Measurements from ENCODE around the gene LRCH1.

LRCH1 gene

DNA sequence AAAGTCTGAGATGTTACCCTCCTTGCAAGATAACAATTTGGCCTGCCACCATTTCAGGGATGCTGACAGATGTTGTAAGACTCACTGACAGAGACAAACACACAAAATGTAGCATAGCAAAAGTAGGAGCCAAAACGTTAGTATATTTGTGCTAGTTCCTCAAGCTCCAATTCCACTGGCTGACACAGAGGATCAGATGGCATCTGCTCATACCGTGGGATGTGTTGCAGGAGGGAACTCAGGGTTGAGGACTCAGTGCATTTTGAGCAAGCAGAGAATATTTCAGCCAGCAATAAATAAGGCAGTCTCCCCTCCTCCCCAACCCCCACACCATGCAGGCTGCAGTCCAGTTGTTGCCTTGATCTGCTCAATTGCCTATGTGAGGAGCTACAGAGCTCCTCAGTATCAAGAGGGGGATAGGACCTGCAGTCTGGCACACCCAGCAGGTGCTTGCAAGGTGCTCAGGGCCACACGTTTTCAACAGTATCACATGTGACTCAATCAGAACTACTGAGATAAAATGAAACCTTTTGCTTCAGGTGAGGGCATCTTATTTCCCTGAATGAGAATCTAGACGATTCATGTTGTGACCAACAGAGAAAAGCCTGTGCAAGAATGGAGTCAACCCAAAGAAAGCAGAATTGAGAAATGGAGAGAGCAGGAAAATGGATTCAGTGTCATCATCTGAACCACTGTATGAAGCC lies 23.6 kb upstream of the LRCH1 start:
- DNase-seq (ENCODE audit: low read depth in 1 of 2, low spot score in 1 of 2): no peak
- no peaks in the 10 kb centered on the region for H3K27me3 ChIP-seq (ENCODE audit: insufficient read depth, poor library complexity, severe bottlenecking)

DNA sequence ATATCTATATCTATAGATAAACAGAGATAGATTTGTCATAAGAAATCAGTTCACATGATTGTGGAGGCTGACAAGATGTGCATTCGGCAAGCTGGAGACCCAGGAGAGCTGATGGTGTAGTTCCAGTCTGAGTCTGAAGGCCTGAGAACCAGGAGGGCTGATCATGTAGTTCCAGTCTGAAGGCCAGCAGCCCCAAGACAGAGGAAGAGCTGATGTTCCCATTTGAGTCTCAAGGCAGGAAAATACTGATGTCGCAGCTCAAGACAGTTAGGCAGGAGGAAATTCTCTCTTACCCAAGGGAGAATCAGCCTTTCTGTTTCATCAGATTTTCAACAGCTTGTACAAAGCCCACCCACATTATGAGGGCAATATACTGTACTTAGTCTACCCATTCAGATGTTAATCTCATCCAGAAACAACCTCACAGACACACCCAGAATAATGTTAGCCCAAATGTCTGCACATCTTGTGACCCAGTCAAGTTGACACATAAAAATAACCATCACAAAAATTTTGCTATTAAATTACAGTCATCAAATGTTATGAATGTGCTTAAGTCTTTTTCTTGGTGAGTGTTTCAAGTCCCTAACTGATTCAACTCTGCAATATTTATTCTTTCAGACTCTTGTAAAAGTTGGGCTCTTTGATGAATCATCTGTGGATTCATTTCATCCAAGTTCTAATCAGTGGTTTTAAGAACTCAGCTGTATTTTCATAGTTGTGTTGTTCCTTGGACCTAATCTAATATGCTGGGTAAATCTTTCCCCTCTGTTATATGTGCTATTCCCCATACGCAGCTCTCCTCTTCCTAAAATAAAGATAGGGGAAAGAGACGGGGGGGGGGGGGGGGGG lies 22.7 kb upstream of the LRCH1 start:
- no peaks in the 10 kb centered on the region for H3K27me3 ChIP-seq (ENCODE audit: insufficient read depth, poor library complexity, severe bottlenecking)
- H3K27ac ChIP-seq (replicated peaks): no peak overlapping the region
- TF ChIP-seq POLR2AphosphoS5 (IDR thresholded peaks at IDR 0.05; ENCODE audit: low read depth): no peak
- TF ChIP-seq GABPA (IDR thresholded peaks at IDR 0.05; ENCODE audit: low read depth): no peak
- TF ChIP-seq, protein P1, sequence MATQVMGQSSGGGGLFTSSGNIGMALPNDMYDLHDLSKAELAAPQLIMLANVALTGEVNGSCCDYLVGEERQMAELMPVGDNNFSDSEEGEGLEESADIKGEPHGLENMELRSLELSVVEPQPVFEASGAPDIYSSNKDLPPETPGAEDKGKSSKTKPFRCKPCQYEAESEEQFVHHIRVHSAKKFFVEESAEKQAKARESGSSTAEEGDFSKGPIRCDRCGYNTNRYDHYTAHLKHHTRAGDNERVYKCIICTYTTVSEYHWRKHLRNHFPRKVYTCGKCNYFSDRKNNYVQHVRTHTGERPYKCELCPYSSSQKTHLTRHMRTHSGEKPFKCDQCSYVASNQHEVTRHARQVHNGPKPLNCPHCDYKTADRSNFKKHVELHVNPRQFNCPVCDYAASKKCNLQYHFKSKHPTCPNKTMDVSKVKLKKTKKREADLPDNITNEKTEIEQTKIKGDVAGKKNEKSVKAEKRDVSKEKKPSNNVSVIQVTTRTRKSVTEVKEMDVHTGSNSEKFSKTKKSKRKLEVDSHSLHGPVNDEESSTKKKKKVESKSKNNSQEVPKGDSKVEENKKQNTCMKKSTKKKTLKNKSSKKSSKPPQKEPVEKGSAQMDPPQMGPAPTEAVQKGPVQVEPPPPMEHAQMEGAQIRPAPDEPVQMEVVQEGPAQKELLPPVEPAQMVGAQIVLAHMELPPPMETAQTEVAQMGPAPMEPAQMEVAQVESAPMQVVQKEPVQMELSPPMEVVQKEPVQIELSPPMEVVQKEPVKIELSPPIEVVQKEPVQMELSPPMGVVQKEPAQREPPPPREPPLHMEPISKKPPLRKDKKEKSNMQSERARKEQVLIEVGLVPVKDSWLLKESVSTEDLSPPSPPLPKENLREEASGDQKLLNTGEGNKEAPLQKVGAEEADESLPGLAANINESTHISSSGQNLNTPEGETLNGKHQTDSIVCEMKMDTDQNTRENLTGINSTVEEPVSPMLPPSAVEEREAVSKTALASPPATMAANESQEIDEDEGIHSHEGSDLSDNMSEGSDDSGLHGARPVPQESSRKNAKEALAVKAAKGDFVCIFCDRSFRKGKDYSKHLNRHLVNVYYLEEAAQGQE (IDR thresholded peaks at IDR 0.05; ENCODE audit: insufficient replicate concordance, low read depth): no peak
- TF ChIP-seq, protein P2, sequence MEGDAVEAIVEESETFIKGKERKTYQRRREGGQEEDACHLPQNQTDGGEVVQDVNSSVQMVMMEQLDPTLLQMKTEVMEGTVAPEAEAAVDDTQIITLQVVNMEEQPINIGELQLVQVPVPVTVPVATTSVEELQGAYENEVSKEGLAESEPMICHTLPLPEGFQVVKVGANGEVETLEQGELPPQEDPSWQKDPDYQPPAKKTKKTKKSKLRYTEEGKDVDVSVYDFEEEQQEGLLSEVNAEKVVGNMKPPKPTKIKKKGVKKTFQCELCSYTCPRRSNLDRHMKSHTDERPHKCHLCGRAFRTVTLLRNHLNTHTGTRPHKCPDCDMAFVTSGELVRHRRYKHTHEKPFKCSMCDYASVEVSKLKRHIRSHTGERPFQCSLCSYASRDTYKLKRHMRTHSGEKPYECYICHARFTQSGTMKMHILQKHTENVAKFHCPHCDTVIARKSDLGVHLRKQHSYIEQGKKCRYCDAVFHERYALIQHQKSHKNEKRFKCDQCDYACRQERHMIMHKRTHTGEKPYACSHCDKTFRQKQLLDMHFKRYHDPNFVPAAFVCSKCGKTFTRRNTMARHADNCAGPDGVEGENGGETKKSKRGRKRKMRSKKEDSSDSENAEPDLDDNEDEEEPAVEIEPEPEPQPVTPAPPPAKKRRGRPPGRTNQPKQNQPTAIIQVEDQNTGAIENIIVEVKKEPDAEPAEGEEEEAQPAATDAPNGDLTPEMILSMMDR (IDR thresholded peaks at IDR 0.05; ENCODE audit: insufficient read depth, low read length): no peak
- no peak for TF ChIP-seq SPI1 (IDR thresholded peaks at IDR 0.05; ENCODE audit: borderline replicate concordance, low read depth)
- no peak for DNase-seq (ENCODE audit: low read depth in 1 of 2, low spot score in 1 of 2)
- H3K4me3 ChIP-seq (replicated peaks; ENCODE audit: insufficient read depth, low read length): no peak overlapping the region

More for the DNA sequence above, 23.6 kb upstream of the LRCH1 start:
- H3K27ac ChIP-seq (replicated peaks): no peak overlapping the region
- H3K4me3 ChIP-seq (replicated peaks; ENCODE audit: insufficient read depth, low read length): no peak overlapping the region
- no peak for TF ChIP-seq GABPA (IDR thresholded peaks at IDR 0.05; ENCODE audit: low read depth)
- TF ChIP-seq, protein P1 (IDR thresholded peaks at IDR 0.05; ENCODE audit: insufficient replicate concordance, low read depth): no peak
- TF ChIP-seq, protein P2 (IDR thresholded peaks at IDR 0.05; ENCODE audit: insufficient read depth, low read length): no peak
- no peak for TF ChIP-seq POLR2AphosphoS5 (IDR thresholded peaks at IDR 0.05; ENCODE audit: low read depth)
- TF ChIP-seq SPI1 (IDR thresholded peaks at IDR 0.05; ENCODE audit: borderline replicate concordance, low read depth): no peak

DNA sequence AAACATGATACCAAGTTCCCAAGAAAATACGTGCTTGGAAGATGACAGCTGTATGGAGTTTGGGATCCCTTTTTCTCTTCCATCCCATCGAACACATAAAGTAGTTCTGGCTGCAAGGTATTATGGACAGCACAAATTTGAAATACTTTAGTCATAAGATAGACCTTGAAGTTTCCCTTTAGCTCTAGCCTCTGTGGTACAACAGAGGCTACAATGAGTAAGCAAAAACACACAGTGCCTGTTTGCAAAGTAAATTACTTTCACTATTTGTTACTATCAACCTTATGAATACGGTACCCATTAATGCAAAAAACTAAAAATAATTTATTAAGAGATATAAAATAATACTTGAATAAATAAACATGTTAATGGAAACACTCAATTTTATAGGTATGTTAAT lies 21.0 kb upstream of the LRCH1 start:
- no peak overlapping the region for H3K27ac ChIP-seq (replicated peaks)
- TF ChIP-seq, protein P1 (IDR thresholded peaks at IDR 0.05; ENCODE audit: insufficient replicate concordance, low read depth): no peak
- TF ChIP-seq SPI1 (IDR thresholded peaks at IDR 0.05; ENCODE audit: borderline replicate concordance, low read depth) (no peak), POLR2AphosphoS5 (IDR thresholded peaks at IDR 0.05; ENCODE audit: low read depth) (no peak), GABPA (IDR thresholded peaks at IDR 0.05; ENCODE audit: low read depth) (no peak)
- TF ChIP-seq, protein P2 (IDR thresholded peaks at IDR 0.05; ENCODE audit: insufficient read depth, low read length): no peak
- no peak overlapping the region for H3K4me3 ChIP-seq (replicated peaks; ENCODE audit: insufficient read depth, low read length)
- no peaks in the 10 kb centered on the region for H3K27me3 ChIP-seq (ENCODE audit: insufficient read depth, poor library complexity, severe bottlenecking)
- no peak for DNase-seq (ENCODE audit: low read depth in 1 of 2, low spot score in 1 of 2)

Data from HL-60 (cell line).